Caco-2 (cell line): Measurements from ENCODE around the gene ERC1. TPM values are rescaled to one million over a fixed set of nuclear protein-coding genes. Genes with fewer than 3 reads are reported as not detected.

Source experiments
- BruUV-seq: library from RNA; stranded (reverse); fragments of 400-500 nt; replicated peaks from 2 replicates; lab custom pipeline; 2021; lab: Mats Ljungman, UMichigan
- CTCF ChIA-PET: fragments of 300-600 bp; sonication (Branson Sonifier 250); formaldehyde crosslinking; loops from one replicate; lab custom pipeline; 2022; ENCODE audit warnings: antibody characterized with exemption; lab: Charles Lee
- POLR2A ChIA-PET: fragments of 300-600 bp; sonication (Branson Sonifier 250); formaldehyde crosslinking; loops from one replicate; lab custom pipeline; 2022; ENCODE audit warnings: antibody characterized with exemption; lab: Charles Lee
- DNase-seq, 2 experiments: peaks; one replicate each; pipeline versions ENCODE4 v3.0.0 to v3.0.0-alpha.2; 2020 to 2022
- H3K27me3 ChIP-seq: replicated peaks from 2 replicates; pipeline ENCODE4 v1.6.0; 2011; ENCODE audit warnings: low read length; ENCODE audit not compliant: control insufficient read depth, insufficient read depth
- H3K36me3 ChIP-seq: 2 replicates; pipeline ENCODE4 v1.5.1; 2011; ENCODE audit warnings: low read length; ENCODE audit not compliant: control insufficient read depth, insufficient read depth
- H3K4me1 ChIP-seq: fragments of 250-450 bp; sonication (Bioruptor Pico); 2 replicates; pipeline ENCODE4 v1.5.1; 2020; ENCODE audit warnings: mild to moderate bottlenecking
- H3K4me3 ChIP-seq: 2 replicates; pipeline ENCODE4 v1.5.1; 2011; ENCODE audit warnings: low read depth, mild to moderate bottlenecking, control low read depth, low read length
- H3K9me3 ChIP-seq: fragments of 250-450 bp; sonication (Bioruptor Pico); 2 replicates; pipeline ENCODE4 v1.5.1; 2020; ENCODE audit warnings: mild to moderate bottlenecking, moderate library complexity
- H3K27ac Mint-ChIP-seq: one replicate; pipeline ENCODE4 v1.8.0; 2022; ENCODE audit warnings: mixed read lengths; ENCODE audit not compliant: unreplicated experiment
- H3K27me3 Mint-ChIP-seq: one replicate; pipeline ENCODE4 v1.8.0; 2022; ENCODE audit warnings: mixed read lengths; ENCODE audit not compliant: insufficient read depth, unreplicated experiment
- H3K36me3 Mint-ChIP-seq: one replicate; pipeline ENCODE4 v1.8.0; 2022; ENCODE audit warnings: mild to moderate bottlenecking, mixed read lengths; ENCODE audit not compliant: insufficient read depth, unreplicated experiment
- H3K4me1 Mint-ChIP-seq: one replicate; pipeline ENCODE4 v1.8.0; 2022; ENCODE audit warnings: low read depth, mixed read lengths; ENCODE audit not compliant: unreplicated experiment
- H3K4me3 Mint-ChIP-seq: one replicate; pipeline ENCODE4 v1.8.0; 2022; ENCODE audit warnings: mild to moderate bottlenecking, moderate library complexity, mixed read lengths; ENCODE audit not compliant: unreplicated experiment
- H3K9me3 Mint-ChIP-seq: one replicate; pipeline ENCODE4 v1.8.0; 2022; ENCODE audit warnings: mixed read lengths; ENCODE audit not compliant: unreplicated experiment
- intact Hi-C: fragments of 100-400 bp; cut with micrococcal nuclease; formaldehyde crosslinking; loops from one replicate; pipeline ENCODE4 v1.10.0; 2022; ENCODE audit not compliant: unreplicated experiment
- total RNA-seq: library from RNA; stranded (reverse); gene quantifications from 2 replicates; pipeline ENCODE4 v1.2.3, GENCODE V29; 2022
- TF ChIP-seq, protein P1 (sequence below), 2 experiments: fragments of 200-600 bp in 1 of 2; IDR thresholded peaks; 1 replicate in 1 of 2; 2 replicates in 1 of 2; pipeline versions ENCODE4 v1.5.1 to v1.8.0; 2011 to 2022; ENCODE audit warnings: antibody characterized with exemption in 1 of 2, control low read depth in 1 of 2, inconsistent platforms in 1 of 2, low read depth in 1 of 2, low read length in 1 of 2, mild to moderate bottlenecking in 1 of 2, moderate library complexity in 1 of 2; ENCODE audit not compliant: insufficient read depth in 1 of 2, severe bottlenecking in 1 of 2, unreplicated experiment in 1 of 2

The ERC1 gene
- total RNA-seq, 1 experiment from 2014 or later = 88.4 TPM

DNA sequence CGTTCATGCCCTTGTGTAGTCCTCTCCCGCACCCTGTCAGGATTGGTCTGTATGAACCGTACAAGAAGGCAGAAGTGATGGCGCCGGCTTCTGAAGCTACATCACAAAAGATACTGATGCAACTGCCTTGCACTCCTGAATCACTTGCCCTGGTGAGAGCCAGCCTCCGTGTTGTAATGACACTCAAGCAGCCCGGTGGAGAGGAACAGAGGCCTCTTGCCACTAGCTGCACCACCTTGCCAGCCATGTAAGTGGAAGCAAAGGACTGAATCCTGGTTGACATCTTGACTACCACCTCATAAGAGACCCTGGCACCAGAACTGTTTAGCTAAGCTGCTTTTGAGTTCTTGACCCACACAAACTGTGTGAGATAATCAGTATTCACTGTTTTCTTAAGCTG lies 266.0 kb downstream of the ERC1 start:
- no peaks in the 10 kb centered on the region; the same call in 1 of the 2 replicates for H3K36me3 ChIP-seq
- Mint-ChIP-seq H3K4me3 (no peak overlapping the region), H3K36me3 (peaks cover 21% of the 10 kb centered on the region), H3K4me1 (no peaks in the 10 kb centered on the region), H3K27ac (no peak overlapping the region), H3K9me3 (no peaks in the 10 kb centered on the region), H3K27me3 (no peaks in the 10 kb centered on the region)
- no peak for DNase-seq
- ChIA-PET CTCF (interaction anchor here (1.0 kb wide), 1 partner anchor 139 kb away, joined by 3 read pairs; no protein-coding TSS in a partner anchor), POLR2A (no interaction called here)
- H3K9me3 ChIP-seq = no peaks in the 10 kb centered on the region
- intact Hi-C loops = no loop called here
- TF ChIP-seq, protein P1, sequence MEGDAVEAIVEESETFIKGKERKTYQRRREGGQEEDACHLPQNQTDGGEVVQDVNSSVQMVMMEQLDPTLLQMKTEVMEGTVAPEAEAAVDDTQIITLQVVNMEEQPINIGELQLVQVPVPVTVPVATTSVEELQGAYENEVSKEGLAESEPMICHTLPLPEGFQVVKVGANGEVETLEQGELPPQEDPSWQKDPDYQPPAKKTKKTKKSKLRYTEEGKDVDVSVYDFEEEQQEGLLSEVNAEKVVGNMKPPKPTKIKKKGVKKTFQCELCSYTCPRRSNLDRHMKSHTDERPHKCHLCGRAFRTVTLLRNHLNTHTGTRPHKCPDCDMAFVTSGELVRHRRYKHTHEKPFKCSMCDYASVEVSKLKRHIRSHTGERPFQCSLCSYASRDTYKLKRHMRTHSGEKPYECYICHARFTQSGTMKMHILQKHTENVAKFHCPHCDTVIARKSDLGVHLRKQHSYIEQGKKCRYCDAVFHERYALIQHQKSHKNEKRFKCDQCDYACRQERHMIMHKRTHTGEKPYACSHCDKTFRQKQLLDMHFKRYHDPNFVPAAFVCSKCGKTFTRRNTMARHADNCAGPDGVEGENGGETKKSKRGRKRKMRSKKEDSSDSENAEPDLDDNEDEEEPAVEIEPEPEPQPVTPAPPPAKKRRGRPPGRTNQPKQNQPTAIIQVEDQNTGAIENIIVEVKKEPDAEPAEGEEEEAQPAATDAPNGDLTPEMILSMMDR (IDR thresholded peaks at IDR 0.05; ENCODE audit: insufficient read depth in 1 of 2, low read depth in 1 of 2, low read length in 1 of 2, severe bottlenecking in 1 of 2, unreplicated experiment in 1 of 2) = no peak
- H3K27me3 ChIP-seq = no peaks in the 10 kb centered on the region
- BruUV-seq = no TSS peak
- no peak overlapping the region for H3K4me3 ChIP-seq
- no peaks in the 10 kb centered on the region for H3K4me1 ChIP-seq

GRCh38 chr12:1262011-1262410 lies 271.0 kb downstream of the ERC1 start:
- H3K9me3 ChIP-seq = no peaks in the 10 kb centered on the region
- intact Hi-C loops = no loop called here
- ChIA-PET CTCF (no interaction called here), POLR2A (no interaction called here)
- Mint-ChIP-seq H3K4me1 (no peaks in the 10 kb centered on the region), H3K36me3 (peaks cover 23% of the 10 kb centered on the region), H3K27ac (no peak overlapping the region), H3K4me3 (no peak overlapping the region), H3K9me3 (no peaks in the 10 kb centered on the region), H3K27me3 (no peaks in the 10 kb centered on the region)
- TF ChIP-seq, protein P1 (IDR thresholded peaks at IDR 0.05; ENCODE audit: insufficient read depth in 1 of 2, low read depth in 1 of 2, low read length in 1 of 2, severe bottlenecking in 1 of 2, unreplicated experiment in 1 of 2) = no peak
- 0 out of 2 replicates have a peak, but pooled peaks cover 3% of the 10 kb centered on the region for H3K4me1 ChIP-seq
- H3K36me3 ChIP-seq = no peaks in the 10 kb centered on the region; the same call in 1 of the 2 replicates
- no TSS peak for BruUV-seq
- H3K27me3 ChIP-seq = no peaks in the 10 kb centered on the region
- no peak for DNase-seq
- H3K4me3 ChIP-seq = no peak overlapping the region

DNA sequence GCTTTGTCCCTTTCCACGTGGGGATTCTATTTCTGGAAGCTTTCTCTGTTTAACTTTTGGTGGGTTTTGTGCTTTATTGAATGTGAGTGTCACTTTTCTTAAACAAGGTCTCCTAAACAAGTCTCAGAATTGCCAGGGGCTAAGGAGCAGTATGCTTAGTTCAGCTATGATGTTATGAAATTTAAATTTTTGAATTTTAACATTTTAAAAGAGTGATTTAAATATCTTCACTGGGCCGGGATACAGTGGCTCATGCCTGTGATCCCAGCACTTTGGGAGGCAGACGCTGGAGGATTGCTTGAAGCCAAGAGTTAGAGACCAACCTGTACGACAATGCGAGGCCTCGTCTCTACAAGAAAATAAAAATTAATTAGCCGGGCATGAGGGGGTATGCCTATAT lies 276.2 kb downstream of the ERC1 start:
- Mint-ChIP-seq H3K4me1 (no peaks in the 10 kb centered on the region), H3K4me3 (no peak overlapping the region), H3K27ac (no peak overlapping the region), H3K9me3 (no peaks in the 10 kb centered on the region), H3K27me3 (no peaks in the 10 kb centered on the region), H3K36me3 (peaks cover 14% of the 10 kb centered on the region)
- Histone ChIP-seq H3K36me3 (no peaks in the 10 kb centered on the region; the same call in 1 of the 2 replicates), H3K4me3 (no peak overlapping the region), H3K4me1 (0 out of 2 replicates have a peak, but pooled peaks cover 2% of the 10 kb centered on the region), H3K9me3 (no peaks in the 10 kb centered on the region), H3K27me3 (no peaks in the 10 kb centered on the region)
- no TSS peak for BruUV-seq
- ChIA-PET CTCF (no interaction called here), POLR2A (no interaction called here)
- no peak for DNase-seq
- TF ChIP-seq, protein P1 (IDR thresholded peaks at IDR 0.05; ENCODE audit: insufficient read depth in 1 of 2, low read depth in 1 of 2, low read length in 1 of 2, severe bottlenecking in 1 of 2, unreplicated experiment in 1 of 2) = no peak
- intact Hi-C loops = no loop called here
